Osteocyte (in vitro differentiated cells): ENCODE results near the gene NRXN2. TPM values are rescaled to one million over a fixed set of nuclear protein-coding genes. Genes with fewer than 3 reads are reported as not detected.

Experiments
- DNase-seq: peaks from one replicate; pipeline ENCODE4 v3.0.0; 2021; ENCODE audit warnings: mixed read lengths; ENCODE audit not compliant: unreplicated experiment; ENCODE audit errors: extremely low spot score
- H3K27ac Mint-ChIP-seq: one replicate; pipeline ENCODE4 v1.8.0; 2021; ENCODE audit warnings: mild to moderate bottlenecking, mixed read lengths; ENCODE audit not compliant: unreplicated experiment
- H3K27me3 Mint-ChIP-seq: one replicate; pipeline ENCODE4 v1.8.0; 2021; ENCODE audit warnings: mixed read lengths; ENCODE audit not compliant: unreplicated experiment
- H3K36me3 Mint-ChIP-seq: one replicate; pipeline ENCODE4 v1.8.0; 2021; ENCODE audit warnings: mixed read lengths; ENCODE audit not compliant: unreplicated experiment
- H3K4me1 Mint-ChIP-seq: one replicate; pipeline ENCODE4 v1.8.0; 2021; ENCODE audit warnings: mixed read lengths; ENCODE audit not compliant: unreplicated experiment
- H3K4me3 Mint-ChIP-seq: one replicate; pipeline ENCODE4 v1.8.0; 2021; ENCODE audit warnings: mild to moderate bottlenecking, moderate library complexity, mixed read lengths; ENCODE audit not compliant: unreplicated experiment
- H3K9me3 Mint-ChIP-seq: one replicate; pipeline ENCODE4 v1.8.0; 2021; ENCODE audit warnings: mixed read lengths; ENCODE audit not compliant: unreplicated experiment
- total RNA-seq: library from RNA; stranded (reverse); gene quantifications from 2 replicates; pipeline ENCODE4 v1.2.1, GENCODE V29; 2021
- TF ChIP-seq, protein P1 (sequence below): fragments of 200-600 bp; sonication (generic); IDR thresholded peaks from 2 replicates; pipeline ENCODE4 v1.5.0; 2021; ENCODE audit warnings: antibody characterized with exemption, mild to moderate bottlenecking, moderate library complexity

NRXN2 gene
- total RNA-seq, 1 donor from 2014 or later = 2.6 TPM

DNA sequence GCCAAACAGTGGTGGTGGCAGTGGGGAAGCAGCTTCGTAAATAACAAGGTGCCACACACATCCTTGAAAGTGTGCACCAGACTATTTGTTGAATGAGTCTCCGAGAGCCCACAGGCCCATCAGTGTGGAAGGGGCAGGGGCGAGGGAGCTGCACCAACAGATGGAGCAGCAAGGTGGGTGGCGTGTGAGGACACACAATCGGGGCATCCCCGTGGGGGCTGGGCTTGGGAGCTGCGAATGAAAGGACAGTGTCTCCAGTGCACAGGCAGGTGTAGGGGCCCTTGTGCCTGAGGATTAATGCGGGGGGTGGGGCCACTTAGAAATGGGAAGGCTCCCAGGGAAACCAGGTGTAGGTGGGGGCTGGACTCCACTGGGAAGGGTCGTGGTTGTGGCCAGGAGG, 2.8 kb downstream of the NRXN2 start:
- TF ChIP-seq, protein P1, sequence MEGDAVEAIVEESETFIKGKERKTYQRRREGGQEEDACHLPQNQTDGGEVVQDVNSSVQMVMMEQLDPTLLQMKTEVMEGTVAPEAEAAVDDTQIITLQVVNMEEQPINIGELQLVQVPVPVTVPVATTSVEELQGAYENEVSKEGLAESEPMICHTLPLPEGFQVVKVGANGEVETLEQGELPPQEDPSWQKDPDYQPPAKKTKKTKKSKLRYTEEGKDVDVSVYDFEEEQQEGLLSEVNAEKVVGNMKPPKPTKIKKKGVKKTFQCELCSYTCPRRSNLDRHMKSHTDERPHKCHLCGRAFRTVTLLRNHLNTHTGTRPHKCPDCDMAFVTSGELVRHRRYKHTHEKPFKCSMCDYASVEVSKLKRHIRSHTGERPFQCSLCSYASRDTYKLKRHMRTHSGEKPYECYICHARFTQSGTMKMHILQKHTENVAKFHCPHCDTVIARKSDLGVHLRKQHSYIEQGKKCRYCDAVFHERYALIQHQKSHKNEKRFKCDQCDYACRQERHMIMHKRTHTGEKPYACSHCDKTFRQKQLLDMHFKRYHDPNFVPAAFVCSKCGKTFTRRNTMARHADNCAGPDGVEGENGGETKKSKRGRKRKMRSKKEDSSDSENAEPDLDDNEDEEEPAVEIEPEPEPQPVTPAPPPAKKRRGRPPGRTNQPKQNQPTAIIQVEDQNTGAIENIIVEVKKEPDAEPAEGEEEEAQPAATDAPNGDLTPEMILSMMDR = no peak
- Mint-ChIP-seq H3K4me1 (peaks cover 2% of the 10 kb centered on the region), H3K9me3 (no peaks in the 10 kb centered on the region), H3K4me3 (no peak overlapping the region), H3K27ac (no peak overlapping the region), H3K36me3 (no peaks in the 10 kb centered on the region), H3K27me3 (peaks cover 70% of the 10 kb centered on the region)
- no peak for DNase-seq

DNA sequence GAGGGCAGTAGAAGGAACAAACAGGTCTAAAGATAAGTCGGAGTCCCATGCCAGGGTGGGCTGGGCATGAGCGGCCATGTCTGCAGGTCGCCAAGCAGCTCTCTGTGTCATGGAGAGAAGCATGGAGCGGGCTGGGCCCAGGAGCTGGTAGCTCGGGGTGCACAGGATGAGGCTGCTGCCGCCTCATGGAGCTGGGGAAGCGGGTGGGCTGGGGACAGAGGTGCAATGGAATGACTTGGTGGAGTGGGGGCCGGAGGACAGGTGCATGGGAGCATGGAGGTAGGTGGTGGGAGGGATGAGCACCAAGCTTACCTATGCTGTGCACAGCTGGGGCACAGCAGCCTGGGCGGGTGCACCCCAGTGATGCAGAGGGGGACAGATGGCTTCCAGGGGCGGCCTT, 3.6 kb downstream of the NRXN2 start:
- no peak overlapping the region for H3K4me3 Mint-ChIP-seq
- no peak overlapping the region for H3K27ac Mint-ChIP-seq
- peaks cover 77% of the 10 kb centered on the region for H3K27me3 Mint-ChIP-seq
- no peaks in the 10 kb centered on the region for H3K36me3 Mint-ChIP-seq
- DNase-seq = no peak
- H3K9me3 Mint-ChIP-seq = no peaks in the 10 kb centered on the region
- TF ChIP-seq, protein P1 = no peak
- H3K4me1 Mint-ChIP-seq = peaks cover 4% of the 10 kb centered on the region

DNA sequence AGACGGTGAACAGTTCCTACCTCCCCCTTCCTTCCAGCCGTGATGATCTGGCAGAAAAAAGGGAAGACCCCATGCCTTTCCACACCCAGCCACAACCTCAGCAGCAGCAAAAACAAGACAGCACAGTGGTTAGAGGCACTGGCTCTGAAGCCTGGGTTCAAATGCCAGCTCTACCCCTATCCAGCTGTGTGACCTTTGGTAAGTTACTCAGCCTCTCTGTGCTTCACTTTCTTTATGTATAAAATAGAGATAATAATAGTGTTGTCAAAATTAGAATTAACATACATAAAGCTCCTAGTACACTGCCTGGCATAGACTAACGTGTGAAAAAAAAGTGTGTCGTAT, 4.2 kb downstream of the NRXN2 start:
- Mint-ChIP-seq H3K9me3 (no peaks in the 10 kb centered on the region), H3K27ac (no peak overlapping the region), H3K27me3 (peaks cover 84% of the 10 kb centered on the region), H3K4me3 (no peak overlapping the region), H3K4me1 (peaks cover 4% of the 10 kb centered on the region), H3K36me3 (no peaks in the 10 kb centered on the region)
- DNase-seq = no peak
- TF ChIP-seq, protein P1 = no peak

DNA sequence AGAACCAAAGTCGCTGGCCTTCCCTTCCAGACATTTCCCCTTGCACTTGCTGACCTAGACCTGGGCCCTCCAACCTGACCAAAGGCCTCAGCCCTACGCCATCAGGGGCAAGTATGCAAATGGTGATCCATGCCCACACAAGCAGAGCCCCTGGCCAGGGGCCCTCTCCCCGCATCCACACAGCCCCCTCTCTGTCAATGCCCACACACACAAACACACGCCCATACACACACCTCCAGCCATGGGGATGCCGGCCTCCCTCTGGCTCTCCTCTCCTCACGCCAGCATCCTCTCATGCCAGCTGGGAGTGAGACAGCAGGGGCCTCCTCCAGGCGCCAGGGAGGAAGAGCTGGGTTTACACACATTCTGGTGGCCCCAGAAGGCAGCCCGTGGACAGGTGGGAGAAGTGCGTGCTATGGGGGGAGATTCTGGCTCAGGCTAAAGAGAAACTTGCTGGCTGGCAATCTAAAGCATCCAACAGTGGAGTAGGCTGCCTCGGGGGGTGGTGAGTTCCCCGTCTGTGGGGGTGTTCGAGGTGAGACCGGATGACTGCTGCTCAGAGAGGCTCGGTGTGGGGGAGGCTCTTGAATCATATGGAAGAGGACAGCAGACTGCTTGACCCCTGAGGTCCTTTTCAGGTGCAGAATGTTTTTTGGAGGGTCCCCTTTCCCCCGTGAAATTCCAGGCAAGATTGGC, 4.8 kb downstream of the NRXN2 start:
- TF ChIP-seq, protein P1 = no peak
- Mint-ChIP-seq H3K27me3 (peaks cover 84% of the 10 kb centered on the region), H3K4me3 (no peak overlapping the region), H3K27ac (no peak overlapping the region), H3K4me1 (peaks cover 4% of the 10 kb centered on the region), H3K36me3 (no peaks in the 10 kb centered on the region), H3K9me3 (no peaks in the 10 kb centered on the region)
- DNase-seq = no peak

DNA sequence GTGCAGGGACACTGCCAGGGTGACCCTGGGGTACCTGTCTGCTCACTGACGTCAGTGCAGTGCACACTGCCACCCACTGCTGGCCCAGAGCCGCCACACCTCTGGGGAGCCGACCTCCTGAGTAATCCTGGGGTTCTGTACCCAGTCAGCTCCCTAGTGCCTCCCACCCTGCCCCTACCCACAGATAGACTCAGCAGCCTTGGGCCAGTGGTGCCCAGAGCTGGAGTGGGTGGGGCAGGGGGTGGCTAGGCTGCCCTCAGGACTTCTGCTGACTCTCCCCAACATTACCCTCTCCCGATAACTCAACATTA, 5.8 kb downstream of the NRXN2 start:
- no peaks in the 10 kb centered on the region for H3K9me3 Mint-ChIP-seq
- H3K27me3 Mint-ChIP-seq = peaks cover 82% of the 10 kb centered on the region
- H3K27ac Mint-ChIP-seq = no peak overlapping the region
- TF ChIP-seq, protein P1 = no peak
- DNase-seq = no peak
- H3K4me1 Mint-ChIP-seq = peaks cover 4% of the 10 kb centered on the region
- no peak overlapping the region for H3K4me3 Mint-ChIP-seq
- H3K36me3 Mint-ChIP-seq = no peaks in the 10 kb centered on the region
